HepG2 (cell line): ENCODE measurements around the gene LIF. TPM values are rescaled to one million over a fixed set of nuclear protein-coding genes. Genes with fewer than 3 reads are reported as not detected.

ENCODE experiments used
- ATAC-seq: fragments of 200-7000 bp; cut with Tn5 transposase; 3 replicates; pipeline ENCODE4 v1.9.1; 2020; ENCODE audit warnings: mild to moderate bottlenecking, moderate library complexity
- BruUV-seq: library from RNA; stranded (reverse); fragments of 400-500 nt; replicated peaks from 2 replicates; lab custom pipeline; 2021; lab: Mats Ljungman, UMichigan
- CTCF ChIA-PET: fragments of 300-600 bp; formaldehyde crosslinking; extraction: SDS; loops from one replicate; lab custom pipeline; 2021; ENCODE audit warnings: low total read pairs, inconsistent platforms, low intra/inter-chr PET ratio; lab: Yijun Ruan, JAX
- POLR2A ChIA-PET: fragments of 350-600 bp; sonication (Branson Sonifier 250); formaldehyde crosslinking; loops from one replicate; lab custom pipeline; 2020; ENCODE audit warnings: antibody characterized with exemption, inconsistent platforms; lab: Yijun Ruan, JAX
- DNase-seq: peaks from one replicate; pipeline ENCODE4 v3.0.0-alpha.2; 2015; ENCODE audit warnings: low spot score
- FAIRE-seq: peaks from 3 replicates; lab custom pipeline; 2011; peaks lifted over from hg19 to GRCh38; lab: Jason Lieb, UNC
- H2AFZ ChIP-seq: one replicate; pipeline ENCODE4 v1.6.1; 2011; ENCODE audit warnings: low read length, inconsistent platforms
- H3K27ac ChIP-seq: fragments of 300-600 bp; 3 replicates; pipeline ENCODE4 v1.8.0; 2011; ENCODE audit warnings: mixed run types, mild to moderate bottlenecking, mixed read lengths, low read length, inconsistent platforms; ENCODE audit not compliant: insufficient read depth; ENCODE audit errors: extremely low read length
- H3K27me3 ChIP-seq, 2 experiments: fragments of 200-600 bp in 1 of 2; 2 replicates in 1 of 2; 3 replicates in 1 of 2; pipeline versions ENCODE4 v1.6.0 to v1.8.0; 2011; ENCODE audit warnings: low read length in 2 of 2, mild to moderate bottlenecking in 2 of 2, moderate library complexity in 2 of 2, inconsistent platforms in 1 of 2; ENCODE audit not compliant: insufficient read depth in 2 of 2, control insufficient read depth in 1 of 2
- H3K36me3 ChIP-seq, 2 experiments: fragments of 200-600 bp in 1 of 2; replicated peaks in 1 of 2; 2 replicates in 1 of 2; 3 replicates in 1 of 2; pipeline versions ENCODE4 v1.5.1 to v1.8.0; 2011; ENCODE audit warnings: low read length in 2 of 2, inconsistent platforms in 1 of 2; ENCODE audit not compliant: insufficient read depth in 2 of 2, control insufficient read depth in 1 of 2
- H3K4me1 ChIP-seq: 2 replicates; pipeline ENCODE4 v1.5.1; 2012; ENCODE audit warnings: low read length, inconsistent platforms; ENCODE audit not compliant: insufficient read depth
- H3K4me2 ChIP-seq: 2 replicates; pipeline ENCODE4 v1.6.0; 2011; ENCODE audit warnings: low read depth, low read length, inconsistent platforms
- H3K4me3 ChIP-seq, 3 experiments: fragments of 200-600 bp in 1 of 3; sonication (generic), shearing (Covaris generic) in 1 of 3; replicated peaks in 1 of 3; 2 replicates each; pipeline ENCODE4 v1.5.1; 2011 to 2016; ENCODE audit warnings: low read length in 3 of 3, inconsistent platforms in 2 of 3, low read depth in 2 of 3, mild to moderate bottlenecking in 2 of 3, control low read depth in 1 of 3, mixed read lengths in 1 of 3; ENCODE audit not compliant: insufficient read depth in 1 of 3
- H3K79me2 ChIP-seq: one replicate; pipeline ENCODE4 v1.6.1; 2011; ENCODE audit warnings: low read length, inconsistent platforms; ENCODE audit not compliant: insufficient read depth
- H3K9ac ChIP-seq: 2 replicates; pipeline ENCODE4 v1.6.0; 2011; ENCODE audit warnings: mild to moderate bottlenecking, low read depth, low read length, inconsistent platforms; ENCODE audit not compliant: insufficient read depth
- H3K9me3 ChIP-seq: 2 replicates; pipeline ENCODE4 v1.5.1; 2012; ENCODE audit warnings: mild to moderate bottlenecking, low read length
- H4K20me1 ChIP-seq: 2 replicates; pipeline ENCODE4 v1.6.0; 2011; ENCODE audit warnings: inconsistent platforms, mild to moderate bottlenecking, low read length, moderate library complexity; ENCODE audit not compliant: insufficient read depth
- CENPBD1 ChIP-seq: sonication (generic); formaldehyde crosslinking; IDR thresholded peaks from 2 replicates; pipeline ENCODE4 v1.8.0; 2022; ENCODE audit warnings: missing genetic modification reagents, low read depth, mild to moderate bottlenecking, borderline replicate concordance
- DRAP1 ChIP-seq: IDR thresholded peaks from 2 replicates; pipeline ENCODE4 v1.6.1; 2016; ENCODE audit warnings: missing genetic modification reagents, missing compliant biosample characterization
- FOXO4 ChIP-seq: sonication (generic); formaldehyde crosslinking; conservative IDR thresholded peaks from 2 replicates; pipeline ENCODE4 v1.8.1; 2023; ENCODE audit warnings: missing genetic modification reagents
- HIC2 ChIP-seq: sonication (generic); formaldehyde crosslinking; IDR thresholded peaks from 2 replicates; pipeline ENCODE4 v1.9.0; 2022; ENCODE audit warnings: low read depth, missing genetic modification reagents
- IRF9 ChIP-seq: sonication (generic); formaldehyde crosslinking; IDR thresholded peaks from 2 replicates; pipeline ENCODE4 v1.8.0; 2022; ENCODE audit warnings: missing genetic modification reagents, mild to moderate bottlenecking, borderline replicate concordance
- POLR2A ChIP-seq, 2 experiments: IDR thresholded peaks; 2 replicates each; pipeline ENCODE4 v1.6.1; 2011; ENCODE audit warnings: low read depth in 2 of 2, low read length in 2 of 2, mild to moderate bottlenecking in 1 of 2, moderate library complexity in 1 of 2; ENCODE audit not compliant: insufficient read depth in 1 of 2
- SALL2 ChIP-seq: sonication (generic); formaldehyde crosslinking; IDR thresholded peaks from 2 replicates; pipeline ENCODE4 v1.8.1; 2023; ENCODE audit warnings: mild to moderate bottlenecking, missing genetic modification reagents, inconsistent platforms
- THAP9 ChIP-seq: sonication (generic); formaldehyde crosslinking; IDR thresholded peaks from 2 replicates; pipeline ENCODE4; 2020; ENCODE audit warnings: missing genetic modification reagents, mild to moderate bottlenecking, borderline replicate concordance
- TRIM24 ChIP-seq: sonication (generic); formaldehyde crosslinking; IDR thresholded peaks from 2 replicates; pipeline ENCODE4 v1.8.0; 2022; ENCODE audit warnings: mild to moderate bottlenecking, missing genetic modification reagents
- ZNF101 ChIP-seq: sonication (generic); formaldehyde crosslinking; IDR thresholded peaks from 2 replicates; pipeline ENCODE4 v1.4.0; 2020; ENCODE audit warnings: mild to moderate bottlenecking, low read depth, missing genetic modification reagents, borderline replicate concordance
- ZNF20 ChIP-seq: sonication (generic); formaldehyde crosslinking; IDR thresholded peaks from 2 replicates; pipeline ENCODE4 v1.4.0; 2020; ENCODE audit warnings: mild to moderate bottlenecking, moderate library complexity, missing genetic modification reagents
- WGBS: methylation state at CpG from one replicate; pipeline ENCODE4 v1.1.6; 2017; ENCODE audit warnings: low lambda C conversion rate; 5-methylcytosine and 5-hydroxymethylcytosine counted together
- in situ Hi-C: cut with HindIII; loops from 2 replicates; pipeline ENCODE4 v1.10.0; 2017; ENCODE audit warnings: low pct_unique_long_range_greater_than_20kb; ENCODE audit not compliant: extremely low pct_ligation_motif_present
- intact Hi-C: fragments of 100-400 bp; cut with micrococcal nuclease; formaldehyde crosslinking; loops from one replicate; pipeline ENCODE4 v1.10.0; 2022; ENCODE audit not compliant: unreplicated experiment
- polyA plus RNA-seq, 8 experiments: library from polyadenylated mRNA; depleted of rRNA in 3 of 8; stranded (reverse) in 7 of 8; unstranded in 1 of 8; fragments of >200 nt; fragmentation: Illumina TruSeq in 4 of 8; extraction: Trizol in 4 of 8; gene quantifications; 2 replicates each; pipeline versions ENCODE4 v1.2.1 to v1.2.3, GENCODE V29; 2011 to 2016; ENCODE audit warnings: low read depth in 4 of 8, missing spikeins in 1 of 8, mixed read lengths in 1 of 8; ENCODE audit not compliant: insufficient read depth in 1 of 8
- total RNA-seq, 5 experiments: library from RNA; depleted of rRNA; stranded (reverse); fragments of >200 nt; fragmentation: Illumina TruSeq; extraction: Trizol; gene quantifications; 2 replicates each; pipeline ENCODE4 v1.2.3, GENCODE V29; 2016; ENCODE audit warnings: low read depth in 1 of 5

LIF gene
- total and polyA plus RNA-seq, 2 of the 13 experiments (the other 11 are each of a cell fraction or from before 2014, with no cell fraction given): 3.6 to 8.5 TPM

GRCh38 chr22:30293026-30293425 lies 46.5 kb upstream of the LIF start (continued):
- TF ChIP-seq CENPBD1 (CRISPR knock-in tag) (no peak), ZNF101 (CRISPR knock-in tag) (no peak)

GRCh38 chr22:30292069-30292970 lies 45.8 kb upstream of the LIF start:
- DNase-seq: no peak
- Histone ChIP-seq H3K27ac (no peak overlapping the region), H4K20me1 (no peaks in the 10 kb centered on the region), H3K9ac (no peak overlapping the region), H3K4me3 (no peak overlapping the region), H2AFZ (no peak overlapping the region), H3K4me1 (peaks cover 29% of the 10 kb centered on the region), H3K79me2 (no peaks in the 10 kb centered on the region), H3K27me3 (no peaks in the 10 kb centered on the region; a peak in 1 of 5 replicates), H3K9me3 (no peaks in the 10 kb centered on the region), H3K36me3 (peaks cover 6 to 12% of the 10 kb centered on the region in 2 experiments; a peak in 2 of 5 replicates), H3K4me2 (no peak overlapping the region)
- CTCF ChIA-PET: no interaction called here
- ATAC-seq: no peak
- BruUV-seq: no TSS peak
- FAIRE-seq: no peak
- intact Hi-C loops (no loop called here), in situ Hi-C loops (no loop called here)
- 97% methylated on average over 13 of the region's 18 CpGs for WGBS
- POLR2A ChIA-PET: interaction anchor here (4.0 kb wide), 1 partner anchor 35 kb away, joined by 19 read pairs; the partner anchor contains the start of gene TBC1D10A
- TF ChIP-seq HIC2: no peak
- TF ChIP-seq IRF9 (CRISPR knock-in tag): no peak
- no peak for TF ChIP-seq TRIM24 (CRISPR knock-in tag)
- TF ChIP-seq SALL2: no peak
- no peak for TF ChIP-seq THAP9 (CRISPR knock-in tag)
- TF ChIP-seq ZNF20: no peak
- TF ChIP-seq FOXO4: no peak
- TF ChIP-seq DRAP1: no peak
- TF ChIP-seq POLR2A (IDR thresholded peaks at IDR 0.05; ENCODE audit: insufficient read depth in 1 of 2, low read depth in 2 of 2, low read length in 2 of 2): no peak
